OCI-LY7 (cell line): Measurements from ENCODE around the gene MYO1B.

Experiments
- EZH2phosphoT487 ChIP-seq: fragments of 200-600 bp; sonication (generic); IDR thresholded peaks from 2 replicates; pipeline ENCODE4 v1.6.1; 2018; ENCODE audit warnings: low read depth, borderline replicate concordance, mild to moderate bottlenecking, mixed run types, antibody characterized with exemption, low read length, moderate library complexity, mixed read lengths
- TF ChIP-seq, protein P1 (sequence below): fragments of 200-600 bp; sonication (generic); conservative IDR thresholded peaks from 2 replicates; pipeline ENCODE4 v1.5.1; 2014; ENCODE audit warnings: mild to moderate bottlenecking, antibody characterized with exemption, low read length, moderate library complexity, mixed read lengths

DNA sequence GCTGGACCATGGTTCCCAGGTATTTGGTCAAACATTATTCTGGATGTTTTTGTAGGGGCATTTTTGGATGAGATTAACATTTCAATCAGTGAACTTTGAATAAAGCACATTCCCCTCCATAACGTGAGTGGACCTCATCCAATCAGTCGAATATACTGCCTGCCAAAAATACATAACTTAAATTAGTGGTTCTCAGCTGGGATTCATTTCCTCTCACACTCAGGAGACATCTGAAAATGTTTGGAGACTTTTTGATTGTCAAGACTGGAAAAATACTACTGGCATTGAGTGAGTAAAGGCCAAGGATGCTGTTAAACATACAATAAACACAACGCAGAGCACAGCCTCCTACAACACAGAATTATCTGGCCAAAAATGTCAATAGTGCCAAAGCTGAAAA is 198.2 kb downstream of the MYO1B start:
- TF ChIP-seq, protein P1, sequence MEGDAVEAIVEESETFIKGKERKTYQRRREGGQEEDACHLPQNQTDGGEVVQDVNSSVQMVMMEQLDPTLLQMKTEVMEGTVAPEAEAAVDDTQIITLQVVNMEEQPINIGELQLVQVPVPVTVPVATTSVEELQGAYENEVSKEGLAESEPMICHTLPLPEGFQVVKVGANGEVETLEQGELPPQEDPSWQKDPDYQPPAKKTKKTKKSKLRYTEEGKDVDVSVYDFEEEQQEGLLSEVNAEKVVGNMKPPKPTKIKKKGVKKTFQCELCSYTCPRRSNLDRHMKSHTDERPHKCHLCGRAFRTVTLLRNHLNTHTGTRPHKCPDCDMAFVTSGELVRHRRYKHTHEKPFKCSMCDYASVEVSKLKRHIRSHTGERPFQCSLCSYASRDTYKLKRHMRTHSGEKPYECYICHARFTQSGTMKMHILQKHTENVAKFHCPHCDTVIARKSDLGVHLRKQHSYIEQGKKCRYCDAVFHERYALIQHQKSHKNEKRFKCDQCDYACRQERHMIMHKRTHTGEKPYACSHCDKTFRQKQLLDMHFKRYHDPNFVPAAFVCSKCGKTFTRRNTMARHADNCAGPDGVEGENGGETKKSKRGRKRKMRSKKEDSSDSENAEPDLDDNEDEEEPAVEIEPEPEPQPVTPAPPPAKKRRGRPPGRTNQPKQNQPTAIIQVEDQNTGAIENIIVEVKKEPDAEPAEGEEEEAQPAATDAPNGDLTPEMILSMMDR, result no peak
- no peak for TF ChIP-seq EZH2phosphoT487
